AG20443 (cell line): ENCODE results near the gene PRPF8.
A peak's percentile ranks its signal among the peaks of the same experiment; 100 is the strongest.

ENCODE experiments used
- DNase-seq: peaks from one replicate; pipeline ENCODE4 v3.0.0; 2012; ENCODE audit warnings: low spot score, mixed read lengths

PRPF8 gene

DNA sequence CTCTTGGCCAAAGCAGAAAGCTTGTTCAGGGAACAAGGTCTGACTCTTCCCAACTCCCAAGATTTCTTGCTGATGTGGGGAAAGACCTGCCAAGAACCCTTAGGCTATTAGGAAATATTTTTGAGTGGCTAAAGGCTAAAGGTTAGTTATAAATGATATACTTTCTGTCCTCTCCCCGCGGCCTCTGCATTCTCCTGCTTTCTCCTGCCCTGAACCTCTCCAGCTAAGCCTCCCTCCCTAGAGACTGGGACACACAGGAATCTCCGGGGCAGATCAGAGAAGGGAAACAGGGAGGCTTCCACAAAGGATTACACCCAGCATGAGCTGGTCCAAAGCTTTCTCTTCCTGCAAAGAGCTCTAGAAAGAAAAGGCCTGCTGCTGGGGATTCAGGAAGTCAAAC, 58.3 kb downstream of the PRPF8 start:
- no peak for DNase-seq

DNA sequence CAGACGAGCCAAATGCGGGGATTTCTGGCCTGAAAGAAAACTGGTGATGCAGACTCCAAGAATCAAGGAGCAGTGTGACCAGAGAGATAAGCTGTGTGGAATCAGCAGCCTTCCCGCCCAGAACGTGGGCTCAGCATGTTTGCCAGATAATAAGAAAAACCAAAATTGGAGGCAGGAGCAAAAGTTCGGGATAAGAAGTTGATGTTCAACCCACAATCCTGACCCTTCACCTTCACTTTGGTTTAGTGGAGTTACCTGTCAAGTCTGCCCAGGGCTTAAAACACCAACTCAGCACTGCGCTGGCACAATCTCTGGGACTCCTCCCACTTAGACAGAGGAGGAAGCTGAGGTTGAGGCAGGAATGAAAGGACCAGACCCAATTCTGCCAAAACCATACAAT, 59.1 kb downstream of the PRPF8 start:
- no peak for DNase-seq

DNA sequence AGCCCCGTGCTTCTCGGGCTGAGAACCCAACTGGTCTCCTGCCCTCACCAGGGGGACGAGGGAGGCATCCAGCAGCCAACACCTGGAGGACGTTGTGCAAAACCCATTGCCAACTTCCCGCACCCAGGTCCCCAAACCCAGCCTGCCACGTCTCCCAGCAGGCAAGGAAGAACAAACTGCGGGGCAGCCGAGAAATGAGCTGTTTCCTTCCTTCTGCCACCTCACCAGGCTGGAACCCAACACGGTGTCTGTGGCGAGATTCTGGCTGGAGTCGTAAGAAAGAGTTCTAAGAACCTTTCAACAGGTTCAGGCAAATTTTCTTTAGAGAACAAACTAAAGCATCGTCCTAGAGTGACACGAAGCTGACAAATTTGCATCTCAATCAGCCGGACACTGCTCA, 59.6 kb downstream of the PRPF8 start:
- no peak for DNase-seq

DNA sequence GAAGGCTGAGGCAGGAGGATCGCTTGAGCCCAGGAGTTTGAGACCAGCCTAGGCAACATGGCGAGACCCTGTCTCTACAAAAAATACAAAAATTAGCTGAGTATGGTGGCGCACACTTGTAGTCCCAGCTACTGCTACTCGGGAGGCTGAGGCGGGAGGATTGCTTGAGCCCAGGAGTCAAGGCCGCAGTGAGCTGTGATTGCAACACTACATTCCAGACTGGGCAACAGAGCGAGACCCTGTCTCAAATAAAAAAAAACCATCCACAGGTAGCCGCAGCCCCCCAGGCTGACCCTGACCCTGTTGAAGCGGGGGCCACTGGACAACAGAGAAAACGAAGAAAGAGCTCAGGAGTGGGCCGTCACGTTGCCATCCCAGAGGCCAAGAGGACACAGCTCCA, 60.0 kb downstream of the PRPF8 start:
- DNase-seq: no peak

DNA sequence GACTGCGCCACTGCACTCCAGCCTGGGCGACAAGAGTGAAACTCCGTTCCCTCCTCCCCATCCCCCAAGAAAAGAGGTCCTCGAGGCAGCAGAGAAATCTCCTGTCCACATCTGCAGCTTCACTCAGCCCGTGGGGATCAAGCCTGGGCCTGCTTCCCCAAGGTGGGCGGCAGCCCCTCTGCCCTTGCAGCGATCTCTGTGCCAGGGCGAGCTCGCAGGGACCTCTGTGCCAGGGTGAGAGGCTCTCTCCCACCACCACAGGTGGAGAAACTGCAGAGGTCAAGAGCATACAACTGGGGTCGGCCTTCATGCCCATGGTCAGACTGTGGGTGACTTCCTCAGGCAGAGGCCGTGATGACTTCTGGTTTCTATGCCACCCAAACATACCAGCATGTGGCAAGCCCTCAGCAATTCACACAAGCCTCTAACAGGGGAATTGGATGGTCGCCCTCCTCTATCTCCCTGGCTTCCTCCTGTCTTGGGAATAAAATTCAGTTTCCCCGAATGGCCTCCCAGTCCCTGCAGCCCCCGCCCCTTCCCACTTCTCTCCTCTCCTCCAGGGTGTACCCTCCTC, 61.5 kb downstream of the PRPF8 start:
- no peak for DNase-seq

DNA sequence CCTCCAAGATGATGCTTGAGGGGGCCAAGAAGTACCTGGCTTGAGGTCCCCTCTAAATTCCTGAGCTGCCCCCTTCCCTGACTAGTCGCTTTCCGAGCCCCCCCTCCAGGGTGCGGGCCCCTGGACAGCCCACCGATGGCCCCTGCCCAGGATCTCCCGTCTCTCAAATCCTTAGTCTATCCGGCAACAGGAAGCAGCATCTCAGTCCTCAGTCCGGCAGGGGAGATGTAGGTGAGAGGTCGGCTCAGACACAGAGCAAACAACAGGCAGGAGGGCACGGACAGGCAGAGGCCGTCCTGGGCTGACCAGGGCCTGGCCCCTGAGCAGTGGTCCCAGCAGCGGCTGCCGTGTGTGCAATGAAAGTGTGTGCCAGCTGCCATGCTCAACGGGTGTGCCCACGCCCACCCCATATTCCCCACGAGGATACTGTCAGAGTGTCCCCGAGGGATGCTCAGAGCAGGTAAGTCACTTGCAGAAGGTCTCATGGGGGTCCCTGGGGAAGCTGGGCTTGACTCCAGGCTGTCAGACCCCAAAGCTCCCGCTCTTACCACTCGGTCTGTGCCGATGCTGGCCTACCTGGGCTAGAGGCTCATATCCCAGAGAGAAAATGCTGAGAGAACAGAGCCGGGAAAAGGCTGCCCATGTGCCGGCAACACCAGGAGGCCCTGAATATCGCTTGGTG, 63.3 kb downstream of the PRPF8 start:
- no peak for DNase-seq

DNA sequence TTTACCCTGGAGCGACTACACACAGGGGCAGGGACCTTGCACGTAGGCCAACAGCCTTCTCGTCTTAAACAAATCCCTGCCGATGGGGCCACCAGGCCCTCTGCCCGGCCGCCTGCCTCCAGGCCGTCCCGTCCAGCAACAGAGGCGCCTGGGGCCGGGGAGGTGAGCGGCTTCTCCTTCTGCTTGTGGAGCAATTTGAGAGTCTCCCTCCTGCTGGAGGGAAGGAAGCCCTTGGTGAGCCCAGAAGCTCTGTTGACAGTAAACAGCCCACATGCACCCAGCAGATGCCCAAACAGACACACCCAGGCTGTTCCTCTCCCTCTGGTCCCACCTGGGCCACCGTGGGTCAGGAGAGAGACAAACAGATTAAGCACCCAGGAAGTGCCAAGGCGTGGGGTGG, 64.2 kb downstream of the PRPF8 start:
- no peak for DNase-seq

DNA sequence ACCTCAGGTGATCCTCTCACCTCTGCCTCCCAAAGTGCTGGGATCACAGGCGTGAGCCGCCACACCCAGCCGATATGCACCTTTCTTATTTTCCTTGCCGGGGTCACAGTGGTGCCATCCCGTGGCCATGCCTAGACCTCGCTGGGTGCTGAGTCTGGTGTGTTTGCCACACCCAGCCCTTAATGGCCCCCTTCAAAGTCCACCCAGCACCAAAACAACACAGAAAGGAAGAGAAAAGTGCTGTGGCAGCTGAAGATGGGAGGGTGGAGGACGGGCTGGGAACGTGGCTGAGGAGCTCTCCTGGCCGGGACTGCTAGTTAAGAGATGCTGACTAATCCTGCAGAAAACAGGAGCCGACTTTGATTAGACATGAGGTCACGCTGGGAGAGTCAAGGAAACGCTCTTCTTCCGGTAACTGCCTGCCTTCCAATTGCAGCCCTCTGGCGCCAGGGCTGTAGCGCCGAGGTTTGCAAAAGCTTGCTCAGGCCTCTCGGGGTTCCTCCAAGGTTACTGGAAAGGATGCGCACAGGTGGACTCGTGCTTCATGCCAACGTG, 67.0 kb downstream of the PRPF8 start:
- DNase-seq: peak; percentile 85

DNA sequence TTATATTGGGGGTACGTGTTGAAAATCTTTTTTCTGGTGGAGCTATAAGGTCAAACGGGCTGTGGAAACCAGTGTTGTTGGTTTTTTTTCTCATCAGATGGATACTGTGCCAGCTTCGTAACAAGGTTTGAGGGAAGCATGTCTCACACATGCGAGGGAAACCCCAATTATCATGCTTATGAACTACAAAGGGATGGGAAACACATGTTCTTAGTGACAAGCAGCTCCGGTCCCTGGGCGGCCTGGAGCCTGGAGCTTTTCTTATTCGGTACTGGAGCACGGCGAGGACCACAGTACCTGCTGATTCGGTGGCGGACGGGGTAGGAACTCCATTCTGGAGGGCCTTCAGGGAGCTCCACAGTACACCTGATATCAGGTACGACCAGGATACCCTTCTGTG, 68.6 kb downstream of the PRPF8 start:
- DNase-seq: no peak

DNA sequence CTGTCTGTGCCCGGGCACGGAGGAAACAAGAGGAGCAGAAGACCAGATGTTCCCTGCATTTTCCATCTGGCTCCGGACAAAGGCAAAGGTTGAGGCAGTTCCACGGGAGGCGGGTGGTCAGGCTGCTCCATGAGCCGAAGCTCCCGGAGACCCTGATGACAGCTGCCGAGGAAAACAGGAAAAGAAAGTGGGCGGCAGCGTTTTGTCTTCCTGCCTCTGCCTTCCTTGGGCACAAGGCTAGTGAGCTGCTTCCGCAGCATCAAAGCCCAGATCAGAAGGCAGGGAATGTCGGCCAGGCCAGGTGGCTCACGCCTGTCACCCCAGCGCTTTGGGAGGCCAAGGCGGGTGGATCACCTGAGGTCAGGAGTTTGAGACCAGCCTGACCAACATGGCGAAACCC, 72.3 kb downstream of the PRPF8 start:
- no peak for DNase-seq

DNA sequence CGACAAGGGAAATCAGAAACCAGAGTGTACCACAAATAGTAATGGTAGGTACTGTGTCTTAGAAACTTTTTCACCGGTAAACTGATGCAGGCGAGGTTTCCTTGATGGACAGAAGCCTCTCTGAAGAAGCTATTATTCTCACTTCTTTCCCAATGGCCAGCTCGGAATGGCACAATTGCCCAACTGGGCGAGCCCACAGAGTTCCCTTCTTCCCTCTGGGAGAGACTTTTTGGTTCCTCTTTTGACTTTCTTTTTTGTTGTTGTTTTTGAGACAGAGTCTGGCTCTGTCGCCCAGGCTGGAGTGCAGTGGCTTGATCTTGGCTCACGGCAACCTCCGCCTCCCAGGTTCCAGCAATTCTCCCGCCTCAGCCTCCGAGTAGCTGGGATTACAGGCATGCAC, 73.0 kb downstream of the PRPF8 start:
- no peak for DNase-seq

DNA sequence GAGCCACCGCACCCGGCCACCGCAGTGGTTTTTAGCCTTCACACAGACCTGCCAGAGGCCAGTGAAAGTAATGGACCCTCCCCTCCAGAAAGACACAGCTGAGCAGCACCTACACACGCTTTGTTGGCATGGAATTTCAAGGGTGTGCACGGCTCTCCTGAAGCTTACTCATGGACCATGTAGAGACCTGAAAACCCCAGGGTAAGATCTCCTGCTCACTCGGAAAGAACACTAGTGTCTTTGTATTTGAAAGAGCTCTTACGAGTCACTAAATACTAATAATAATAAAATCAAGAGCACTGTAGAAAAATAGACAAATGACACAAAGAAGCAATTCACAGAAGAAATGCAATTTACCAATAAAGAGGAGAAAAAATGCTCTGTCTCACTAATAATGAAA, 76.0 kb downstream of the PRPF8 start:
- DNase-seq: no peak

DNA sequence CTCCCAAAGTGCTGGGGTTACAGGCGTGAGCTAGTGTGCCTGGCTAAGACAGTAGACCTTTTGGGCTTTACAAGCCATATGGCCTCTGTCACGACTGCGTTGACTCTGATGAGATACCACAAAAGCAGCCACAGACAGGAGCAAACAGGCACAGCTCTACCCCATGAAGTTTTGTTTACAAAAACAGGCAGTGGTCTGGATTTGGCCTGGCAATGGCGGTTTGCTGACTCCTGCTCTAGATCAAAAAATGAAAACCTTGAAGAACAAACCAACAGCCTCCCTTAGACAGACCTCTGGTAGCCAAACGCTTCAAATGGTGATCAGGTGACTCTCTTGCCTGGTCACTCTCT, 76.7 kb downstream of the PRPF8 start:
- DNase-seq: no peak

DNA sequence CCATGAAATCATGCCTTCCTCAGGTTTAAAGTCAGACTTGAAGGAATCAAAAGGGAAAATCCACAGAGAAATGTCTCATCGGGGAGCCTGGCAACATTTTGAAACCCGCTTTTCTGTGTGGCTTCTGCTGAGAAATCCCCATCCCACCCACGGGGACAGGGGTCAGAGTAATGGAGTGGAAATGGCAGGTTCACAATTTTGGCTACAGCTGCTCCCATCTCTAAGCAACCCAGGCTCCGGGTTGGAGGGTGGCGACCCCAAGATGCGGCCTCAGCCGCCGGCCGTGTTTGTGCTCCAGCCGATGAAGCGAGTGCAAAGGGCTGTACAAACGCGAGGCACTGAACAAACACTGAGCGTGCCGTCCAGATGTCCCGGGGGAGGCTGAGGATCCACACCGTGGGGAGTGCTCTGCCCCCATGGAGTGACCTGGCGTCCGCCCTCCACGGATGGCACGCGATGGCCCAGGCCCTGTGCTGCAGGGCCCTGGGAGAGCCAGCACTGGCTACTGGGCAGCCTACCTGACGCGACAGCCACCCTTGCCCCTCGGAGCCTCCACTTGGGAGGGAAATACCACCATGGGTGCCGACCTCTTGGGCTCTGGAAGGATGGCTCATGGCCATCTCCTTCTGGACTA, 78.2 kb downstream of the PRPF8 start:
- no peak for DNase-seq

DNA sequence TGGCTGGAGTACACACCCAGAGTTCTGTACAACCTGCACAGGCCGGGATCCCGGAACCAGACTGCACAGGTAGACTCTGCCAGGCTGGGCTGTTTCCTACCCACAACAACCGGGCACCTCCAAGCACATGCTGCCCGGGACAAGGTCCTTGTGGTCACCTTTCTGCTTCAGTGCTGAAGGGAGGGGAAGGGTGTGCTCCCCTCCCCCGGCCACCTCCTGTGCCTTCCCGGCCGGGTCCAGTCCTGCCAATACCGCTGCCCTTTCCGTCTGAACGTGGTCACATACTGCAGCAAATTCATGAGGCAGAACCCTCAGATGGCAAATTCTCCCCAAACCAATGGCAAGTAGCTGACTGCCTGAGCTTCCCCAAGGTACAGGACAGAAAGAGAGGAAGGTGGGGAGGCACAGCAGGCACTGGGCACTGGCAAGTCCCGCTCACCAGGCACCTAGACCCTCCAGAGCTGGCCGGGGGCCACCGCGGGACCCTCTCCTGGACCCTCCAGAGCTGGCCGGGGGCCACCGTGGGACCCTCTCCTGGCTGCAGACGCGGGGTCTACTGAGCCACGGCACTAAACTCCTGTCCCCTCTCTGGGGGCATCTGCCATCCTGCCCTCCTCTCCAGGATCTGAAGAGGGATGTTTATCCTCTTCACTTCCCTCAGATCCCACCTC, 78.9 kb downstream of the PRPF8 start:
- DNase-seq: no peak

DNA sequence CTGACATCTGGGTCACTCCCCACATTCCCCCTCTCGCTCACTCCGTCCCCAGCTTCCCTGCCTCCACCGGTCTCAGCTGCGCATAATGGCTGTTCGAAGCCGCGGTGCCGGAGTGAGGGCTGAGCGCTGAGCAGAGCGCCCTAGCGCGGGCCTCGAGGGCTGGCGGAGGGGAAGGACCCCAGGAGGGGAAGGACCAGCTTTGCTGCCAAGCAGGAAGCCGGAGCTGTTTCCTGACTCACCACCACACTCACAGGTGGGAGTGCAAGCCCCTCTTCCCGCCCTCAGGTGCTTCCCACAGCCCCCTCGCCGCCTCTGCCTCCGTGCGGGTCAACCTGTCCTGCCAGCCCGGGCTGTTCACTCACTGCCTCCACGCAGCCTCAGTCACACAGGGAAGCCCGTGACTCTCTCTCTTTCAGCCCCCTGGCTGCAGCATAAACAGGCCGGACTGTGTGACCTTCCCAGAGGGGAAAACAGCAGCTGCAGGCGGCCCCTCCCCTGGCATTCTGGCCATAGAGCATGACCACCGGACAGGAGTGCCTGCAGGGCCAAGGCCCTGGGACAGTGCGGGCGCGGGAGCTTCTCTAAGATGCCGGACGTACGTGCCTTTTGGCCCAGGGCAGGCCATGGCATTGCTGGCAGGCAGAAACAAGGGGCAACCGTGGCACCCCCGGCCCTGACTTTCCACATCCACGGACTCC, 79.7 kb downstream of the PRPF8 start:
- no peak for DNase-seq

DNA sequence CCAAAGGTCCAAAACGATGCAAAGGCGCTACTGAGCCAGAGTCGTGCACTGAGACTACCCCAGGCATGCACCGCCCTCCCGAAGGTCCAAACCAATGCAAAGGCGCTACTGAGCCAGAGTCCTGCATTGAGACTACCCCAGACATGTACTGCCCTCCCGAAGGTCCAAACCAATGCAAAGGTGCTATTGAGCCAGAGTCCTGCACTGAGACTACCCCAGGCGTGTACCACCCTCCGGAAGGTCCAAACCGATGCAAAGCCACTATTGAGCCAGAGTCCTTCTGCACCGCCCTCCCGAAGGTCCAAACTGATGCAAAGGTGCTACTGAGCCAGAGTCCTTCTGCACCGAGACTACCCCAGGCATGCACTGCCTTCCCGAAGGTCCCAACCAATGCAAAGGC, 83.1 kb downstream of the PRPF8 start:
- no peak for DNase-seq
